HG02571 (cell line): ENCODE data around the gene KCNJ10.

ENCODE experiments used
- ATAC-seq: cut with Tn5 transposase; IDR thresholded peaks from one replicate; pipeline ENCODE4 v1.9.1; 2021; ENCODE audit warnings: mild to moderate bottlenecking, moderate library complexity; ENCODE audit not compliant: unreplicated experiment

Gene KCNJ10

GRCh38 chr1:159970932-159971342, 99.0 kb downstream of the KCNJ10 start:
- no peak for ATAC-seq

GRCh38 chr1:159968901-159969300, 101.1 kb downstream of the KCNJ10 start:
- no peak for ATAC-seq

GRCh38 chr1:159965263-159965662, 104.7 kb downstream of the KCNJ10 start:
- ATAC-seq = no peak

DNA sequence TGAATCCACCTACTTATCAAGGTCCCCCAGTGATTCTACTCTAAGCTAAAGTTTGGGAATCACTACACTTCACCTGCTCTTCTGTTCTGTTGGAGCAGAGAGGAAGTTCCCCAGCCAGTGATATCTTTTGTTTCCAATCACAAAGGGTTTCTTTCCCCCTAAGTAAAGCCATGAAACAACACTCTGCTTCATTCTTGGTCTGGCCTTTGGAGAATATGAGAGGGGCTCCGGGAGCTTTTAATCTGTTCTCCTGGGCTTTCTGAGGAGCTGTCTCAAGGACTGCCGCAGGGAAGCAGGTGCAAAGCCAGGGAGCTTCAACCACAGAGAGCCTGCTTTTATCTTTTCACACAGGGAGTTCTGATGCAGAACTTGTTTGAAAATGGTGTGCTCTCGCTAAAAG, 105.8 kb downstream of the KCNJ10 start:
- no peak for ATAC-seq

DNA sequence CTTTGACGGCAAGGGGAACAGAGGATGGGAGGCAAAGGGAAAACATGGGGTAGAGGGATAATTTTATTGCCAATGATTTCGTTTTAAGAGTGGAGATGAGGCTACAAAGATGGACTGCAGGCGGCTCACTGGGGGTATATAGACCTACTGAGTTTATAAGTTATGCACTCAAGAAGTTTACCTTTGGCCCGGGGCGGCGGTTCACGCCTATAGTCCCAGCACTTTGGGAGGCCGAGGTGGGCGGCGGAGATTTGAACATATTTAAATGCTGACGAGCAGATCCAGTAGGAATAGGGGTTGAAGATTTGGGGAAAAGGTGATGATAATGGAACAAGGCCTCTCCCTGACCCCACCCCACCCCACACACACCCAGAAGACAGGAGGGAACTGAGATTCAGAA, 107.8 kb downstream of the KCNJ10 start:
- ATAC-seq = no peak

GRCh38 chr1:159961636-159962035, 108.3 kb downstream of the KCNJ10 start:
- ATAC-seq = no peak

GRCh38 chr1:159960721-159961381, 109.1 kb downstream of the KCNJ10 start:
- ATAC-seq = no peak

DNA sequence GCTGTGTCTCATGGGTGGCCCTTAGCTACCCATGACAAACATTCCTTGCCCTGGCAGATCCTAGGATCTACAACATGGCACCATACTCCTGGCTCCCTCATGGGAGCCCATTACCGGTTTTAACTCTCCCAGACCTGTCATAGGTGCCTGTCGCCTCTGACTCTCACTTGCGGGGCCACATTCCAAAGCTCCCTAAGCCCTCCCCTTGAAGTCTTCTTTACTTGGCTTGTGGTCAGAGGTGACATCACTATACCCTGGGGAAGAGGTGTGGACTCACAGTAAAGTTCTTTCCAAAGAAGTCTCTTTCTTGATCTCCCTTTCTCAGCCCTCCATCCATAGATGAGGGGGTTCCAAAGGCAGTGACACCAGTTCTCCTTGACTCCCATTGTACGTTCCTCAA, 110.5 kb downstream of the KCNJ10 start:
- no peak for ATAC-seq

DNA sequence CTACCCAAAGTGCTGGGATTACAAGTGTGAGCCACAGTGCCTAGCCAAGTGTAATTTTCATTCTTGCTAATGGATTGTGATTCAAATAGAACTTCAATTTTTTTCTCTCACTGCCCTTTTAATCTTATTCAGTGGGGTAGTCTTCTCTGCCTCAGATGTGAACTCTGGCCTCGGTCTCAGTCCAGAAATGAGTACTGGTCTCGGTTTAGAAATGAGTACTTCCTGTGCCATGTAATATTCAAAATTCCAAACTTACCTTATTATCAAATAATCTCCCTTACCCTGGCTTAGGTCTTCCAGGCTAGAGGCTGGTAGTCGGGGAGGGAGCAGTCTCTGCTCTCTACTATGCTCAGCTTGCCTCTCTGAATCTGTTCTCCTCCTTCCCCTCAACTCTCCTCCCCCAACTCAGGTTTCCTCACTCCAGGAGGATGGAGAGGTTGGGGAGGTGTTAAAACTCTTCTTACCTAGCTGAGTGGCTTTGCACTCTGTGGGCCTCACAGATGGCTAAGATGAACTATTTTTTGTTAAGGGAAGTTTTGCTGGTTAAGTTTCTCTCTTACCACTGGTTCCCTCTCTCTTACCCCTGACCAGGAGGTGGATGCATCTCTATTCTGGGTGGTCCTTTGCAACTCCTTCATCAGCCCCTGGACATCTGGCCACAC, 111.1 kb downstream of the KCNJ10 start:
- ATAC-seq = no peak

DNA sequence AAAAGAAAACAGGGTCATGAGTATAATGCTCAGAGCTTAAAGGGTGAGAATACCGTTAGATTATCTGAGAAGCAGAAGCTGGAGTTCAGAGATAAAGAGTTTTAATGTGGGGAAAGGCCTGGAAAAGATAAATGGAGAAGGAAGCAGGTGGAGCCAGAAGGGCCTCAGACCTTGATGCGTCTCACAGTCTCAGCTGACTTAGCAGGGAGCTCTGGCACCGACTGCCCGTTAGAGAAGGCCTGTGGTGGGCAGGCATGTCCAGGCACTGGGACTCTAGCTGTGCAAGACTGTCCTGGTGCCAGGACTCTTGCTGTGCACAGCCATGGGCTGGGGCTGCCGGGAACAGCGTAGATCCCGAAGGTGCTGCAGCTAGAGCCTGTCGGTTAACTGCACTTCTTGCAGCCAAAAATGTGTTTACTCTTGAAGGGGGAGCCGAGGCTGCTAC, 112.1 kb downstream of the KCNJ10 start:
- ATAC-seq = no peak

GRCh38 chr1:159955456-159955855, 114.5 kb downstream of the KCNJ10 start:
- ATAC-seq = no peak

DNA sequence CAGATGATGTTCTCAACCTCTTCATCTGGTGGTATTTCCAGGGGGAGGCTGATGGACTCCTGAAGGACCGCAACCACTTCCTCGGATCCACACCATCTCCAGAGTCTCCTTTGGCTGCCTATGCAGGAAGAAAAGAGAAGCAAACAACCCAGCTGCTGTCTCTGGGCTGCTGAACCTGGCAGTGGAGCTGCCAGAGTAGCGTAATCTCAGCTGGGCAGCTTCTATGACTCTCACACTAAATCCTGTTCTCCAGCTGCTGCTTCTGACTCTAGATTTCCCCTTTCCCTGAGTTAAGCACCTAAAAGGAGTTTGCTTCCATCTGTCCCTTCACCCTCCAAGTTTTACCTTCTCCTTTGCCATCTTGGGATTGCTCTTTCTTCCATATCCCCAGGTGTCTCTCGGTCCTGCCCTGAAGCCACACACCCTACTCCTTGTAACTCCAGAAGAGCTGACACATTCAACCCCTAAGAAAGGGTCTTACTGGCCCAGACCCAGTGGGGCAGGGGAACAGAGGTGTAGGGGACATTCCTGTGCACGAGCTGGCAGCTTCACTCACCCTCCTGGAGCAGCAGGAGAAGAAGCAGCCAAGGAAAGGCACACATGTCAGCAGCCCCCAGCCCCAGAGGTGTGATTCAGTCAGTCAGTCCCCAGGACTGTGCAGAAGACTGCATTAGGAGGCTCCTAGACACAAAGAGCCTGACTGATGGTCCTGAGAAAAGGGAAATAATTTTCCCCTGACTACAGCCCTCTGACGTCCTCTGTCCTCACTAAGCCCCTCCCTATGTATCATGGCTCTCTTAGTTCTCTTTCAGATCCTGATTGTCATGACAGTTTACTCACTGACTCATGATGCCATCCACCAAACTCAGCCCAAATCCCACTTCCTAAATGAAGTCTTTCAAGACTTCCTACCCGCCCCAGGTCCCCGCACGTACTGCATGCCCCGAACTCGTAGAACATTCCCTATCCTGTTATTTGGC, 116.1 kb downstream of the KCNJ10 start, which contains the start of gene SLAMF9:
Gene SLAMF9, minus strand, starts transcription at position 702 of the 980 bp plus-strand sequence. Its CDS starts 100 bp downstream, at position 602.
- no peak for ATAC-seq

DNA sequence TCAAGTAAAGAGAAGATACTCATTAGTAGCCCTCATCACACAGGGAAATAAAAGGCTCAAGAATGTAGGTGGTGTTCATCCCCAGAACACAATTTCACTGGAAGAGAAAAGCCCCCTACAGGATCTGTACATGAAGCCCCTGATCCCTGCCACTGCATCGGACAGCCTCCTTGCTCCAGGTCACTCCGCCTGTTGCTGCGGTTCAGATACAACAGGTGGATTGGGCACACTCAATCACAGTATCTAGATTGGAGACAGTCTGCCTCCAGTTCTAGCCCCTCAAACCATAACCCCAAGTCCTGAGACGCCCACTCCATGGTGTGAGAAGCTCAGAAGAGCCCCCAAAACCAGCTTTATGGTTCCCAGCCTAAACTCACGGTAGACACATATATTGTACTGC, 117.0 kb downstream of the KCNJ10 start:
- ATAC-seq = no peak

DNA sequence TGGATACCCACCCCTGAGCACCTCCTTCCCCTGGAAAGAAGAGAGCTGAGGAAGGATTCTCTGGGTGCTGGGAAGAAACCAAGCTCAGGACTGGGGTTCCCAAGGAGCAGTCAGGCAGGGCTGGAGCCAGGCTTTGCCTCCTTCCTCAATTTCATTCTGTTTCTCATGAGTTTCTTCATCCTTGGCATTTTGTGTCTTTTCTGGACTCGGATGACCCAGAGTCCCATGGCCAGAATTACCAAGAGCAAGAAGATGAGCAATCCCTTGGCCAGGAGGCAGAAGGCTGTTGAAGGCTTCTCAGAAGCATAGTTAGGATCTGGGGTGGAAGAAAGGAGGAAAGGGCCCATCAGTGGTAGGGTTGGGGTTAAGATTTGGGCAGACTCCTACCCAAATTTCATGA, 118.4 kb downstream of the KCNJ10 start:
- no peak for ATAC-seq

DNA sequence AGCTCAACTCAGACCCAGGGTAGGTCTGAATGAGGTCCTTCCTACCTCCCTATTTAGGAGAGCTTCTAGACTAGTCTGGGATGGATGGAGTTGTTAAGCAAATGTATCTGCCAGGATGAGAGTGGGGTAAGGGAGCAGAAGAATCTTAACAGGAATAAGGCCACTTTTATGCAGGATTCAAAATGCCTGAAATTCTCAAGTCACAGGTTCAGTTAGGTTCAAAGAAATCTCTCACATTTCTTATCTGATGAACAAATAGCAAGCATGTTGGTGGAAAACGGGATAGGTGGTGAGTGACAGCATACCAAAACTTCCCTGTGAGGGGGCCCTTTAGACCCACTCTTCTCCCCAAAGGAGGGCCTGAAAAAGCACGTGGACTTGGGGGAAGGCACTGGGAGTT, 118.9 kb downstream of the KCNJ10 start:
- no peak for ATAC-seq

GRCh38 chr1:159949981-159950381, 120.0 kb downstream of the KCNJ10 start:
- no peak for ATAC-seq

DNA sequence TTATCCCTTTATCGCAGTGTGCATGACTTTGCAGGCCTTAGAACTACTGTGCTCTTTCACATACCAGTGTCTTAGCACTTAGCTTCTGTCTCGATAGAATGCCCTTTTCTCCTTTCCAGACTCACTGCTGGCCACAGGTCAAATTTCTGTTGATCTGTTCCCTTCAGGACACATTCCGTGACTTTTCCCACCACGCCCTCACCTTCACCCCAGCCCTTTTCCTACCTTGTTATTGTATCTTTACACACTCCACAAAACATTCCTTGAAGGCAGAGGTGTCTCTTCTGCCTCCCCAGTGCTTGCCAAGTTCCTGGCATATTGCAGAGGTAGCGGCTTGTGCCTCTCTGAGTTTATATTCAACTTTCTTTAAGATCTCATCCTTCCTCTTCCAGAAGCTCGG, 120.8 kb downstream of the KCNJ10 start:
- ATAC-seq = no peak
